Endometrial microvascular endothelial cells (primary cell): ENCODE data around the gene MICAL3. TPM values are rescaled to one million over a fixed set of nuclear protein-coding genes. Genes with fewer than 3 reads are reported as not detected.

Experiments used
- in situ Hi-C: cut with HindIII; loops from 2 replicates; pipeline ENCODE4 v1.10.0; 2017; ENCODE audit warnings: low sequenced_read_pairs, low pct_unique_long_range_greater_than_20kb; ENCODE audit errors: inconsistent ontology term
- total RNA-seq: library from RNA; depleted of rRNA; stranded (reverse); fragments of >200 nt; gene quantifications from one replicate; pipeline ENCODE4 v1.2.3, GENCODE V29; 2015; ENCODE audit errors: inconsistent ontology term

Gene MICAL3
- total RNA-seq, 1 donor from 2014 or later, result 20.0 TPM

GRCh38 chr22:17787241-17787640 is 237.1 kb downstream of the MICAL3 start:
- in situ Hi-C loops, result no loop called here

- in situ Hi-C loops, result no loop called here
Measured at GRCh38 chr22:17786435-17787161, 237.8 kb downstream of the MICAL3 start.

- in situ Hi-C loops, result no loop called here
Measured at GRCh38 chr22:17785185-17786184, 238.9 kb downstream of the MICAL3 start.

GRCh38 chr22:17784776-17785175 is 239.6 kb downstream of the MICAL3 start:
- in situ Hi-C loops, result no loop called here

GRCh38 chr22:17783773-17784480 is 240.4 kb downstream of the MICAL3 start:
- in situ Hi-C loops, result no loop called here

- in situ Hi-C loops, result no loop called here
Measured at GRCh38 chr22:17783312-17783711, 241.0 kb downstream of the MICAL3 start.

GRCh38 chr22:17782621-17783020 is 241.7 kb downstream of the MICAL3 start:
- in situ Hi-C loops, result no loop called here

- in situ Hi-C loops, result no loop called here
Measured at GRCh38 chr22:17782158-17782557, 242.2 kb downstream of the MICAL3 start.

- in situ Hi-C loops, result no loop called here
Measured at GRCh38 chr22:17781319-17782031, 242.9 kb downstream of the MICAL3 start.

- in situ Hi-C loops, result no loop called here
Measured at GRCh38 chr22:17780741-17781318, 243.5 kb downstream of the MICAL3 start.

GRCh38 chr22:17780116-17780740 is 244.1 kb downstream of the MICAL3 start:
- in situ Hi-C loops, result no loop called here

- in situ Hi-C loops, result no loop called here
Measured at GRCh38 chr22:17779286-17780115, 244.9 kb downstream of the MICAL3 start.

GRCh38 chr22:17778412-17778976 is 245.9 kb downstream of the MICAL3 start:
- in situ Hi-C loops, result no loop called here

GRCh38 chr22:17777717-17778044 is 246.7 kb downstream of the MICAL3 start:
- in situ Hi-C loops, result no loop called here

GRCh38 chr22:17777005-17777716 is 247.2 kb downstream of the MICAL3 start:
- in situ Hi-C loops, result no loop called here

GRCh38 chr22:17775781-17776465 is 248.4 kb downstream of the MICAL3 start:
- in situ Hi-C loops, result no loop called here
